ENCODE data around the gene C1orf35.

C1orf35 gene

DNA sequence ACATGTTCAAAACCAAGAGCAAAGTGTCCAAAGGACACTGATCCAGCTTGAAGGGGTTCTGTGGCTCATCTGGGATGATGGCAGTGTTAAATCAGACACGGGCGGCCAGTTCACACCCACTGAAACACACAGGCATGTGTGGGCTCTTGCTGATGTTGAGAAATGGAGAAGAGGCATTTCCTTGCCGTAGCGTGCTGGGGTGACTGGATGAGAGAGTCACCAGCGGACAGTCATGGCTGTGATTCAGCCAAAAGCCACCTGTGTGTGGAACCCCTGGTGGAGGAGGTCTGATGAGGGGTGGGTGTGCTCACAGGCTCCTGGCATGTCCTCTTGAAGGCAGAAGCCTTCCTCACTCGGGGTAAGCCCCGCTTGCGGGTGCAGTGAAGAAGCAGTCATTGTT is 7.2 kb downstream of the C1orf35 start:
- in situ Hi-C loops (cut with MboI; ENCODE audit: low sequenced_read_pairs), result no loop called here

DNA sequence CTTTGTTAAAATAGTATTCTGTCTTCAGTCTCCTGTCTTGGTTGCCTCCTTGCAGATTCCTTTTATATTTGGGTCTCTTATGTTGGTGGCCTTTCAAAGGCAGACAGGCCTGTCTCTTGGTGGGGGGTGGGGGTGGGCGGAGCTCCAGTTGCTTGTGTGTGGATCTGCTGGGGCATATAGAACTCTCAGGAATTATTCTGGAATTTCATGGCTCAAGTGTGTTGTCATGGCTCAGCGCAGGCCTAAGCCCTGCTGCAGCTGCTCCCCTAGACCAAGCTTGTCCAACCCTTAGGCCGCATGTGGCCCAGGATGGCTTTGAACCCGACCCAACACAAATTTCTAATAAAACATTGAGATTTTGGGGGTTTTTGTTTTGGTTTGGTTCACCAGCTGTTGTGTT is 8.0 kb downstream of the C1orf35 start:
- in situ Hi-C loops (cut with MboI; ENCODE audit: low sequenced_read_pairs), result no loop called here

DNA sequence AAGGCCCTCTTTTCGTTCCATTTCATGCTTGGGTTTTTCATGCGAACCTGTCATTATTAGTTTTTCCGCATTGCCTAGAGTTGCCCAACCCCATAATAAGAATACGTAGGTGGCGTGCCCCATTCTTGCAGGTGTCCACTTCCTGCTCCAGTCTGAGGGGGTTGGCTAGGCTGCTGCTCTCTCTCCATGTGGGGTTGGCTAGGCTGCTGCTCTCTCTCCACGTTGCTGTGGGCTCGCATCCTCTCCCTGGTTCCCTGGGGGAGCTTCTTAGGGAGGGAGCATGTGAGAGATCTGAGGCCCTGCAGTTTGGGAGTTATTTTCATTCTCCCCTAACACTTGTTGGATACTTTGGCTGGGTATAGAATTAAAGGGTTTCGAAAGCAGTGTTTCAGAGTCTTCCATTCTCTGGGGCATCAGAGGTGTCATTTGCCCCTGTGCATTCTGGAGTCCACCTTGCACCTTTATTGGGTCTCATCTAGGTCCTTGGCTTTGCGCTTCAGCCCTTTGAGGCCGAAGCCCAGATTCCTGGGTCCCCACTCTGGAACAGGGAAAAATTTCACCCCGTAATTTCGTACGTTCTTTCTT is 8.6 kb downstream of the C1orf35 start:
- in situ Hi-C loops (cut with MboI; ENCODE audit: low sequenced_read_pairs), result no loop called here

DNA sequence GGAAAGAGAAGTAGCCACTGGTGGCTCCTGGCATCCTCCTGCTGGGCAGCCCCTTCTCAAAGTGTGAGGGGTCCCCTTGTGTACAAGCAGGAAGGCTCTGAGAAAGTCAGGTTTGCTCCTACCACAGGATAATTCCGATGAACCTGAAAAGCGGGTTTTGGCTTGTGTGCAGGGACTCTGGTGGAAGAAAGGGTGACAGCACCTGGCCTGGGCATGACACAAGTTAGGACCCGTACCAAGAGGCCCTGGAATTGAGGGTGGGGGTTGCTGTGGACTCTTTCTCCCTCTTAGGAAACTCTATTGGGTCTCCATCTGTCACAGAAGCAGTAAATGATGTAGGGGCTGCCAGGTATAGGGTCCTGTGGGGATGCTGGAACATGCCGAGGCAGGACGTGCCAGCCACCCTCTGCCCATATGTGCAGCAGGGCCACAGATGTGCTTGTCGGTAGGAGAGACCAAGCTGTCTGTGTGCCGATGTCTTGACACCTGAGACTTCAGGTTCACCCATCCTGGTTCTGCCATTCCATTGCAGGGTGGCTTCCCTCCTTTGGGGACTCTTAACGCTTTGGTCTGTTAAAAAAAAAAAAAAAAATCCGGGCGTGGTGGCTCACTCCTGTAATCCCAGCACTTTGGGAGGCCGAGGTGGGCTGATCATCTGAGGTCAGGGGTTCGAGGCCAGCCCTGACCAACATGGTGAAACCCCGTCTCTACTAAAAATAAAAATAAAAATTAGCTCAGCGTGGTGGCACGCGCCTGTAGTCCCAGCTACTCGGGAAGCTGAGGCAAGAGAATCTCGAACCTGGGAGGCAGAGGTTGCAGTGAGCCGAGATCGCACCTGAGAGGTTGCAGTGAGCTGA is 9.8 kb downstream of the C1orf35 start:
- in situ Hi-C loops (cut with MboI; ENCODE audit: low sequenced_read_pairs), result no loop called here

DNA sequence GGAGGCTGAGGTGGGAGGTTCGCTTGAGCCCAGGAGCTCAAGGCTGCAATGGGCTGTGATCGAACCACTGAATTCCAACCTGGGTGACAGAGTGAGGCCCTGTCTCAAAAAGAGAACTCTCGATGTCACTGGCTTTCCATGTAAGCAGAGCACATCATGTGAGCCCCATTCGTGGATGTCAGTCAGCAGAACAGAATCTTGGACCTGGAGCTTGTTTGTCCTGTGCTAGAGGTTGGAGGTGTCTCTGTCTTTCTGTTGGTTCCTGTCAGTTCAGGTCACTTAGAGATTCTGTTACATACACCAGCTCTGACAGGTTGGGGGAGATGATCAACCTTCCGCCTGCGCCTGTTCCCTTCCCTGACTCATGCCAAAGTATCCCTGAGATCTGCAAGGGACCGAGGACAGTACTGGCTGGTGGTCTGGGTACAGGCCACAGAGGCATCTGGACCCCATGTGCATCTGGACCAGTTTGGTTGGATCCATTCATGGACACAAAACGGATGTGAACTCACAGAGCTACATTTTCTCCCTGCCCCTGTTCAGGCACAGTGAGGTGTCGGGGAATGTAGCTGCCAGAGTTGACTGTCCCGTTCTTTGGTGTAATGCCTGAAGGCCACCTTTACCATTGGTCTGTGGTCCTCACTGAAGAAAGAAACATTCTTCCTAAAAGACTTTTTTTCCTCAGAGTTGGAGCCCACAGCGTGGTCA is 10.6 kb downstream of the C1orf35 start:
- in situ Hi-C loops (cut with MboI; ENCODE audit: low sequenced_read_pairs), result no loop called here

DNA sequence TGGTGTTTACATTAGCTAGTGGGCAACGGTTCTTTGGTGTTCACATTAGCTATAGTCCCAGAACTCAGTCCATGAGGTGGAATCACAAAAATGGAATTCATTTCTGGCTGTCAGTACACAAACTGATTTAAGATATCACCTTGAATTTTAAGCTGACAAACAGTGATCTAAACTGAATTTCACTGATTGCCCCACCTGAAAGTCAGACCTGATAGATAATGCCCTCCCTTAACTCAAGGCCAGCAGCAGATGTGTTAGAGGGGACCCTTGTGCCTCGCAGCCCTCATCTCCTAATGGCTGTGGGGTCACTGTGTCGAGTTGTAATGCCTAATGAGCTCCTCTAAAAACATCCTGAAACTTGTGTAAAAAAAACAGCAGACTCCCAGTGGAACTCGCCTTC is 12.0 kb downstream of the C1orf35 start:
- in situ Hi-C loops (cut with MboI; ENCODE audit: low sequenced_read_pairs), result no loop called here

DNA sequence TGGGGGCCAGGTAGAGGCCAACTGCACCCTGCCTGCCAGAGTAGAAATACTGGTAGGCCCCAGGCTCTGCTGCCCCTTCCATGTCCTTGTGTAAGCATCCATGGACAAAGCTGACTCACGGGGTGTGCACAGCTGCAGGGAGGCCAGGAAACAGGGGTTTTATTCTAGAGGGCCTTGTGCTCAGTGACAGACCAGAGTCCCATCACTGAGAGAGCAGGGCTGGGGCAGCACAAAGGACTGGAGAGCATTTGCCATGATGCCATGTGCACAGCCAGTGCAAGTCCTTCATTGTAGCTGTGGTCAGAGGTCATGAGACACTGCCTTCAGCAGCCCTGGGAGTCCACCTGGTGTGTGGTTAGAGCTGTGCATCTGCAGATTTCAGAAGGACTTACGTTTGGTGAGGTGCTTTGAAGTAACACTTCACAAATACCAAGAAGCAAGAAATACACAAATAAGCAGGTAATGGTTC is 12.5 kb downstream of the C1orf35 start:
- in situ Hi-C loops (cut with MboI; ENCODE audit: low sequenced_read_pairs), result no loop called here

DNA sequence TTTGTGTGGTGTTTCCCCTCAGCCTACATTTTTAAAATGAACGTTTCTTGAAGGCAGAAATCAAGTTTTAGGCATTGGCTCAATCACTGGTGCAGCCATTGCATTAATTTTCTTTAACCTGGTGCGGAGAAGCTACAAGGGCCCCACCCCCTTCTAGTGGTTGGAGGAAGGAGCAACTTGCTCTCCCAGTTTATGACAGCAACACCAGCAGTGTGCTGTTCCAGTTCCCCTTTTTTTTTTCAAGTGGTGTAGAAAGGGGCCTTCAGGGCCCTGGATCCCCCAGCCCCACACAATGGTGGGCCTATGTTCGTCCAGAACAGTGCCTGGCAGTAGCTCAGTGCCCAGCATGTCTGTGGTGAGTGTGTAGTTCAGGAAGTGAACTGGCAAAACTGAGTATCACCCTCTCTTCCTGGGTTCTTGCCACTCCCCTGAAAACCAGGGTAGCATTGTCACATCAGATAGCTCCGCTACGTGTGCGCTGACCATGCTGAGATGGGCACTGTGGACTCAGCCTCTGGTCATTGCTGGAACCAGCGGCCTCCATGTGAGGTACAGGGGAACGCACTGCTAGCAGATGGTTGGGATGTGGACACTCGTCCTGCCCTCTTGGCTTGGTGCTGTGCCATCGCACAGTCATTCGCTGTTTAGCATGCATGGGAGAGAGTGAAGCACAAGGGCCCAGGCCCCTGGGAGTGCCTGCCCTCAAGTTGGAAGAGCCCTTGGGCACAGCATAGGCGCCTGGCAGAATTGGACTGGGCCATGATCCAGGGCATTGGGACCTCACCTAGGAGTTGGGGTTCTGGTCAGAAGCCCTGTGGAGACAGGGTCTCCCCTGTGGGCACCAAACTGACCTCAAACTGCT is 13.4 kb downstream of the C1orf35 start:
- in situ Hi-C loops (cut with MboI; ENCODE audit: low sequenced_read_pairs), result no loop called here

DNA sequence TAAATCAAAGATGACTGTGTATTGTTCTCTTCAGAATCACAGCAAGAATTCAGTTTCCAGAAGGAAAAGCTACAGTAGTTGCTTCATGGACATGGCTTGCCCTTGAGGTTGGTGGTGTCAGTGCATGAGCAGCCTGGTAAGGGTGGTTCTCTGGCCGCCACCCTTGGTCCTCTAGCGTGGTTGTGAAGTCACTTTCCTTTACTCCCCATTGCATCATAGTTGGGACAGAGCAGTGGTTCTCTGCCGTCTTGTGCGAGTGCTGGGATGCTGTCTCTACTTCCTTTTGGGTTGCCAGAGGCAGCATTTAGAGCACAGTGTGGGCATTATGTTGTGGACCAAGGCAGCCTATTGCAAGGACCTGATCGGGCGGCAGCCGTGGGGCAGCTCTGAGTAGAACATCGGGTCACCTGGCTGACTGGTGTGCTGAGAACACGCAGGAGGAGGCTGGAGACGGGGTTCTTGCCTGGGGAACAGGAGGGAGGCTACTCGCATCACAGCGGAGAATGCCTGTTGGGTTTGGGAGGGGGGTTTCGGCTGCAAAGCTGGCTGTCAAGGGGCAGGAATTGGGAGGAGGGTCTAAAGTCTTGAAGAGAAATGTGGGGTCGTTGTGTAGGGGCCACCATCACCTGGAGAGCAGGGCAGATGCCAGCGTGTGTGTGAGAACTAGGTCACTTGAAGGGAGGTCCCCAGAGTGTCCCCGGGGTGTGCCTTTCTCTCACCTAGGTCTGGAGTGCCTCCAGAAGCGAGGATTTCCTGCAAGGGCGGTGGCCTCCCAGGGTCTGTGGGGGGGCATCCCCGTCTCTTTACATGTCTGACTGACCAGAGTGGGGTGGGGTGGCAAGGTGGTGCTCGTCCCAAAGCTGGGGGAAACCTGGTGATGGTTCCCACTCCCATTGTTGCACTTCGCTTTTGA is 14.3 kb downstream of the C1orf35 start:
- in situ Hi-C loops (cut with MboI; ENCODE audit: low sequenced_read_pairs), result no loop called here

DNA sequence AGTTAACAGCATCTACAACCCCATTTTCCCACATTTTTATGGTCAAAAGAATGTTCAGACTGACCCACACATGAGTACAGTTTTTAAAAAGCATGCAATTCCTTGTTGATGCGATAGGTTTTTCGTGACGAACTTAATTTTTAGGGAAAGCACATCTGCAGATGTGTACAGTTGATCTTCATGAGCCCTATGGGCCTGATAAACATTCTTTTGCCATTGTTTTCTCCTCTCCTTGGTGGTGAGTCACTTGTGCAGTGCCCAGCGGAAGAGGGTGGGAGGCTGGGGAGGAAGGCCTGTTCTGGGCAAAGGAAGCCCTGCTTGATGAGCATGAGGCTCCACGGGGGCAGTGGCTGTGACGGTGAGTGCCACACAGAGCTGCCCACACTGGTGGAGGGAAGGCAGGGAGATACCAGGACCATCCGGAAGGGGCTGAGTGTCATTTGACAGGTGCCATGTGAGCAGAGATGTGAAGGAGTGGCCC is 15.3 kb downstream of the C1orf35 start:
- in situ Hi-C loops (cut with MboI; ENCODE audit: low sequenced_read_pairs), result no loop called here

DNA sequence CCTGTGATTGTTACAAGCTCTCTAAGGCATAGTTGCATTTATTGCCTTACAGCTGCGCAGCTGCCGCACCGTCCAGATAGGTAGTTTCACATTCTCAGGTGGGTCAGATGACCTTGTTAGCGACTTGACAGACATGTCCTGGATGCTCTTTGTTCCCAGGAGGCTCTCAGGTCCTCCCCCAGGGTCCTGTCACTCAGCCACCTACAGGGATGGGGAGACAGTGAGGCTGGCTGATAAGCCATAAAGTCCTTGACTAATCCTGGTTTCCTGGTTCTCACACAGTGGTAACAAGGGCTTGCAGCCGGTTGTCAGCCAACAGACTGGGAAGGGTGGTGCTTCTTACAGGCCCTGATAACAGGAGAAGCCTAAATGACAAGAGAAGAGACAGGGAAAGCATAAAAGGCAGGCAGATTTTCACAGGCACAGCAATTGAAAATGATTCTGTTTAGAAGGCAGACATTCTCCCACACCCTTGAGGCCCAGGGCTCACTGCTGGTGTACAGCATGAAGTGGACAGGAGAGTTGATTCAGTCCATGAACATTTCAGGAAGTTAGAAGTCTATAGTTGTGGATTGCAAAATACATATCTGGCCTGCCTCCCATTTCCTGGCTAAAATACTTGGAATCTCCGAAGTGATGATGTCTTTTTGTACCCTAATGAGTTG is 17.7 kb downstream of the C1orf35 start:
- in situ Hi-C loops (cut with MboI; ENCODE audit: low sequenced_read_pairs), result no loop called here

DNA sequence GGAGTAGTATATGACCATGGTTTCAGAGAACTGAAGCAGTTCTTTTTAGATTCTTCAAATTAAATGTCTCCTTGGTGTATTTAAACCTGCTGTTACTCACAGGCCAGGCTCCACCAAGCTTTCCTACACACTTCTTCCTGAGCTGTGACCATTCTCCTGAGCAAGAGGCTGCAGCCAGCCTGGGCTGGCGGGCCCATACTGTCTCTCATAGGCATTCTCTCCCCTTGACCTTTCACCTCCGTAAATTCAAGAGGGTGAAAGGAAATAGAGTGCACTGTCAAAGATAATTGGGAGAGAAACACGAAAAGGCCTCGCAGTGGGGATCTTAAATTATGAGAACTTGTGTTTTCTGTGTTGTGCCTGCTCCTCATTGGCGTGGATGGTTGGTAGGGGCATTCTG is 18.3 kb downstream of the C1orf35 start:
- in situ Hi-C loops (cut with MboI; ENCODE audit: low sequenced_read_pairs), result no loop called here

DNA sequence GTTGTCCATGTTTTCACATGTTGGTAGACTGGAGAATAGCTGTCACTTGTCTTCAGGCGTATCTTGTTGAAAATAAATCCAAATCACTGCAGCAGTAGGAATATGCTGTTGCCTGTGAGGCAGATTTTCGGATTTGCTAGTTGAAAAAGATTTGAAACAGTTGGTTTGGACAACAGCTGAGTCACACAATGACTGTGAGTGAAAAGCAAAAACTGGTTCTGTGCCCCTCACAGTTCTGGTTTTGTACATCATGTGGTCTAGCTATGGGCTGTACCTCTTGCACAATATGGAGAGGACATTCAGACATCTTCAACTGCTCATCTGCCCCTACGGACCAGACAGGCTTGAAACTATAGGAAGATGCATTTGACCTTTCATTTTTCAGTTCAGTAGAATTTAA is 18.8 kb downstream of the C1orf35 start:
- in situ Hi-C loops (cut with MboI; ENCODE audit: low sequenced_read_pairs), result no loop called here

DNA sequence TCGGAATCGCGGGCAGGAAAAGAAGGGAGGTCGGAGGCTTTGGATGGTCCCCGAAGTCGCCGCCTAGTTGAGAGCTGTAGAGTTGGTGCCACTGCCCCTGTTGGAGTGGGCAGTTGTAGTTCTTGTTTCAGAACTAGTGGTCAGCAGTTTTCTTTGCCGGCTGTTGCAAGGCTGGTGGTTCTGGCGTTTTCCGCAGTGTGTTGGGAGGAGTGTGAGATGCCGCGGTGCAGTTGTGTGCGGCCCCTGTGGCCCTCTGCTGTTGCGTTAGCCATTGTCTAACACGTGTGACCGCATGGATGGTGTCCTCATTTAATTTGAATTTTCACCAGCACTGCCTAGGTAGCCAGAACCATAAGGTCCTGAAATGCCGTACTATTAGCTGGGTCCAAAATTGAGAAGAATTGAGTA is 19.2 kb downstream of the C1orf35 start:
- in situ Hi-C loops (cut with MboI; ENCODE audit: low sequenced_read_pairs), result no loop called here

DNA sequence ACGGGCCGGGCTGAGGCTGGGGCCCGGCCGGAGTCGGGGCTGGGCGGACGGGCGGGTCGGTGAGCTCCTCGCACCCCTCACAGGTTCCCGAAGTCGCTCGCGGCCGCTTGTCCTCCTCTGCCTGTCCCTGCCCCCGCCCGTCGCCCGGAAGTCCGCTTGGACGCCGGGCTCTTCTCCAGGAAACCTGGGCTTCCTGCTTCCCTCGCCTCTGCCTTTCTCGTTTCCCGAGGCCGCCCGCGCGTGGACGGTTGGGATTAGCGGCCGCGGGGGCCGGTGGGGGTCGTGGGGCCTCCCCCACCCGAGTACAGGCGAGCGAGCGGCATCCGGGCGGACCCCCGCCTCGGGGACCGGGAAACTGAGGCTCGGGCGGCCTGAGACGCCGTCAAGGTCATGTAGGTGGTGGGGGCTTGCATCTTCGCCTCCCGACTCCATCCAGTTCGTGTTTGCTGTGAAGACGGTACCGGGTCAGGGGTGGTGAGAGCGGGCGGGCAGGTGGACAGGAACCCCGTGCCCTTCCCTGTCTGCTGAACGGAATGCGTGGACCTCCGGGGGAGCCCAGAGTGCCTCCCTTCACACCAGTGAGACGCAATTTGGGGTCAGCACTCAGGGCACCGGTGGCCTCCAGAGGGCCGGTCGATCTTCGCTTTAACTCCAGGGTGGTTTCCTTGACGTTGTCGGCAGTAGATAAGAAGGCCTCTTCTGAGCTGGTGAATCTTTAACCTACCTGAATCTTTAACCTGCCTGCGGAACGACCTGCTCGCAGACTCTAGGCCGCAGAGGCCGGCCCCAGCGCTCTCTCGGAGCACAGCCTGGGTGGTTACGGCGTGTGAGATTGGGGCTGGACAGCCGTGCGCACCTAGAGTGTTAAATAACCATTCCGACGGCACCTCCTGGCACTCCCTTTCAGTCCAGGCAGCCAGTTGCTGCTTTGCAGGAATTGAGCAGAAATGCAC is 19.9 kb downstream of the C1orf35 start:
- in situ Hi-C loops (cut with MboI; ENCODE audit: low sequenced_read_pairs), result no loop called here

DNA sequence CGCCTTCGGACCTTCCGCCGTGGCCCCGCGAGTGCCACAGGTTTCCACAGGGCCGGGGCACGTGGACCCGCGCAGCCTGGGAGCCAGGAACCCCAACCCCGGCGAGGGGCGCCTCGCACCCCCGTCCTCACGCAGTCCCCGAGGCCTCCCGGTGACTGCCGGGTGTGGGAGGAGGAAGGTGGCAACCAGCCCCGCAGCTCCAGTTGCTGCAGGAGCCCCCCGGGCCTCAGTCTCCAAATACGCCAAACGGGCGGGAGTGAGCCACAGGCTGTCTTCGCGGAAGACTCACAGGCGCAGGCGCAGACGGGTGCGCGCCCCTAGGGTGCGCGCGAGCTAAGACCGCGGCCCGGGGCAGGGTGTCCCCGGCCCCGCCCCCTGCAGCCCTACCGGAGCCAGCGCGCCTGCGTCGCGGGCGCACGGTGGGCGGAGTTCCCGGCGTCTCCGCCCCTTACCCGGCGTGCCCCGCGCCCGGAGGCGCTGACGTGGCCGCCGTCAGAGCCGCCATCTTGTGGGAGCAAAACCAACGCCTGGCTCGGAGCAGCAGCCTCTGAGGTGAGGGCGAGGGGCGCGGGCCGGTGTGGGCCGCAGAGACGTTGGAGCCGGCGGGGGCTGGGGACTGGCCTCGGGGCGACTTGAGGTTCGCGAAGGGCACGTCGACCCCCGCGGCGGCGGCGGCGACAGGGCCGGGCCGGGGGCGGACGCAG is 20.8 kb downstream of the C1orf35 start, which contains the start of gene ARF1:
Gene ARF1, plus strand, starts transcription at position 495 of the 704 bp plus-strand sequence. CDS start 14,407 bp downstream, outside the sequence.
- in situ Hi-C loops (cut with MboI; ENCODE audit: low sequenced_read_pairs), result no loop called here

DNA sequence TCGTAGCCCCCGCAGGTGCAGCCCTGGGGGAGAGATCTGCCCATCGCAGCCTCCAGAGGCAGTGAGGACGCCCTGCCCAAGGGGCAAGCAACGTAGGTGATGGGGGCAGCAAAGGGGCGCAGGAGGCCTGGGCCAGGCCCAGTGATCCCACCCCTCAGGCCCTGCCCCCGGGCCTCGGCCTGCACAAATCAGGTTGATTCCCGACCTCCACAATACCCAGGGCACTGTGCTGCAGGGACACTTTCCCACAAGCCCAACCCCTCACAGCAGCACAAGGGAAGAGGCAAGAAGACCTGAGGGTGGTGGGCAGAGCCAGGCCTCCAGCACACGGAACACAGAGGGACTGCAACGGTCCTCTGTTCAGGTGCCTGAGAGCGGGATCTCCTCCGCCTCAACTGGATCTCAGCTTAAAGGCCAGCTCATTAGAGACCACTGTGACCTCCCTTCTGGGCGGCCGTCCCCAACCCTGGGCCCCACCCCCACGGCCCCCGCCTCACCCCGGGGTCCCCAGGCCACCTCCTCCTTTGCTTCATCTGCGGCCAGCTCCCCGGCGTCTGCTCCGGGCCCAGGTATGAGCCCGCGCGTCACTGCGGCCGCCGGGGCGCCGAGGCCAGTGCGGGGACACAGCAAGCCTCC is 21.4 kb downstream of the C1orf35 start:
- in situ Hi-C loops (cut with MboI; ENCODE audit: low sequenced_read_pairs), result no loop called here

Data from HL-60/S4 (cell line).